Osteocyte (in vitro differentiated cells): ENCODE data around the gene KAZN. TPM values are rescaled to one million over a fixed set of nuclear protein-coding genes. Genes with fewer than 3 reads are reported as not detected.

Experiments used
- DNase-seq: peaks from one replicate; pipeline ENCODE4 v3.0.0; 2021; ENCODE audit warnings: mixed read lengths; ENCODE audit not compliant: unreplicated experiment; ENCODE audit errors: extremely low spot score
- H3K27ac Mint-ChIP-seq: one replicate; pipeline ENCODE4 v1.8.0; 2021; ENCODE audit warnings: mild to moderate bottlenecking, mixed read lengths; ENCODE audit not compliant: unreplicated experiment
- H3K27me3 Mint-ChIP-seq: one replicate; pipeline ENCODE4 v1.8.0; 2021; ENCODE audit warnings: mixed read lengths; ENCODE audit not compliant: unreplicated experiment
- H3K36me3 Mint-ChIP-seq: one replicate; pipeline ENCODE4 v1.8.0; 2021; ENCODE audit warnings: mixed read lengths; ENCODE audit not compliant: unreplicated experiment
- H3K4me1 Mint-ChIP-seq: one replicate; pipeline ENCODE4 v1.8.0; 2021; ENCODE audit warnings: mixed read lengths; ENCODE audit not compliant: unreplicated experiment
- H3K4me3 Mint-ChIP-seq: one replicate; pipeline ENCODE4 v1.8.0; 2021; ENCODE audit warnings: mild to moderate bottlenecking, moderate library complexity, mixed read lengths; ENCODE audit not compliant: unreplicated experiment
- H3K9me3 Mint-ChIP-seq: one replicate; pipeline ENCODE4 v1.8.0; 2021; ENCODE audit warnings: mixed read lengths; ENCODE audit not compliant: unreplicated experiment
- total RNA-seq: library from RNA; stranded (reverse); gene quantifications from 2 replicates; pipeline ENCODE4 v1.2.1, GENCODE V29; 2021
- TF ChIP-seq, protein P1 (sequence below): fragments of 200-600 bp; sonication (generic); IDR thresholded peaks from 2 replicates; pipeline ENCODE4 v1.5.0; 2021; ENCODE audit warnings: antibody characterized with exemption, mild to moderate bottlenecking, moderate library complexity

The KAZN gene
- total RNA-seq, 1 donor from 2014 or later, result 47.1 TPM

DNA sequence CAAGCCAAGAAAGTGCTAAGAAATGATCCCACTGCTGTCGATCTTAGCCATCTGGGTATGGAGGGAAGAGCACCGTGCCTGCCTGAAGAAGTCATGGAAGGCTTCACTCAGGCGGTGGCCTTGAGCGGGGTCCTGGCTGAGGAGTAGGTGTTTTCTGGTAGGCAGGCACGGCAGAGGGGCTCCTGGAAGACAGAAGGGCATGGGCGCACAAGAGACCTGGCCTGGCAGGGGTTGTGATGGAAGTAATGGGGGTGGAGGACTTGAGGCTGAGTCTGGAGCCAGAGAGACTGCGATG lies 185.1 kb downstream of the KAZN start:
- no peak overlapping the region for H3K4me3 Mint-ChIP-seq
- H3K27me3 Mint-ChIP-seq, result peaks cover 1% of the 10 kb centered on the region
- H3K36me3 Mint-ChIP-seq, result no peaks in the 10 kb centered on the region
- no peaks in the 10 kb centered on the region for H3K9me3 Mint-ChIP-seq
- H3K27ac Mint-ChIP-seq, result no peak overlapping the region
- no peak for DNase-seq
- TF ChIP-seq, protein P1, sequence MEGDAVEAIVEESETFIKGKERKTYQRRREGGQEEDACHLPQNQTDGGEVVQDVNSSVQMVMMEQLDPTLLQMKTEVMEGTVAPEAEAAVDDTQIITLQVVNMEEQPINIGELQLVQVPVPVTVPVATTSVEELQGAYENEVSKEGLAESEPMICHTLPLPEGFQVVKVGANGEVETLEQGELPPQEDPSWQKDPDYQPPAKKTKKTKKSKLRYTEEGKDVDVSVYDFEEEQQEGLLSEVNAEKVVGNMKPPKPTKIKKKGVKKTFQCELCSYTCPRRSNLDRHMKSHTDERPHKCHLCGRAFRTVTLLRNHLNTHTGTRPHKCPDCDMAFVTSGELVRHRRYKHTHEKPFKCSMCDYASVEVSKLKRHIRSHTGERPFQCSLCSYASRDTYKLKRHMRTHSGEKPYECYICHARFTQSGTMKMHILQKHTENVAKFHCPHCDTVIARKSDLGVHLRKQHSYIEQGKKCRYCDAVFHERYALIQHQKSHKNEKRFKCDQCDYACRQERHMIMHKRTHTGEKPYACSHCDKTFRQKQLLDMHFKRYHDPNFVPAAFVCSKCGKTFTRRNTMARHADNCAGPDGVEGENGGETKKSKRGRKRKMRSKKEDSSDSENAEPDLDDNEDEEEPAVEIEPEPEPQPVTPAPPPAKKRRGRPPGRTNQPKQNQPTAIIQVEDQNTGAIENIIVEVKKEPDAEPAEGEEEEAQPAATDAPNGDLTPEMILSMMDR, result no peak
- H3K4me1 Mint-ChIP-seq, result no peaks in the 10 kb centered on the region

DNA sequence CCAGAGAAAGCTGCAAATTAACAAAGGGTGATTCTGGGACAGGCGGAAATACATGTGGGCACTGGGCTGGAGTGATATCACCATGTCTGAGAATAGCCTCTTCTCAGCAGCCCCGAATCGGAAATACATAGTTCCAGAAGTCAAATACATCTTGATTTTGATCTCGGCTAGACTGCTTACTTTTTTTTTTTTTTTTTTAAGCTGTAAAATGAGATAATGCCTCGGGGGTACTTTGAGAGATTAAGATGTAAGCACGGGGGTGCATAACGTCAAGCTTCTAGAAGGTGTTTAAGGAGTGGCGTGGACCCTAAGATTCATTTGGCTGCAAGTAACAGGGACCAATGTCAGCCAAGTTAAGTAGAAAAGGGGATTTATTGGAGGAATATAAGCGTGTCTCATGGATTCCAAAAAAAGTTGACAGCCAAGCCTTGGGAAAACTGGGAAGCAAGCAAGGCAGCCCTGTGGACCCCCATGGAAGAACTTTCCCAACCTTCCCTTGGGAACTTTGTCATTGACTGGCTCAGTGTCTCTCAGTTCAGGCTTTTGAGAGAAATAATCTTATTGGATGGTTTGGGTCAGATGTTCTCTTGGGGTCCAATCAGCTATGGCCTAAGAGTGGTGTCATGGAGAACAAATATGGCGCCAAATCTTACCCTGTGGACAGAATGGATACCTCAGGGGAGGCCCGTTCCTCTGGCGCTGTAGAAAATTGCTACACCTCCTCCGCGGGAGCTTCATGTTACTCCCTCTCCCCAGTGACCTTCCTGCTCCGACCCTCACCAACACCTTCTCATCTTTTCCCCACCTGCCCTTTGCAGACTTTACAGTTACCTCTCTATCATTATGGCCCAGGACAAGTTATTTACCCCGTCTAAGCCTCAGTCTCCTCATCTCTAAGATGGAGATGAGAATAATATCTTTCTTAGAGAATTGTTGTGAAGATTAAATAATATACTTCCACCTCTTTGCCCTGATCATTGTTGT lies 186.6 kb downstream of the KAZN start:
- Mint-ChIP-seq H3K27ac (no peak overlapping the region), H3K9me3 (no peaks in the 10 kb centered on the region), H3K36me3 (no peaks in the 10 kb centered on the region), H3K4me1 (no peaks in the 10 kb centered on the region), H3K27me3 (peaks cover 1% of the 10 kb centered on the region), H3K4me3 (no peak overlapping the region)
- TF ChIP-seq, protein P1, result no peak
- DNase-seq, result no peak

DNA sequence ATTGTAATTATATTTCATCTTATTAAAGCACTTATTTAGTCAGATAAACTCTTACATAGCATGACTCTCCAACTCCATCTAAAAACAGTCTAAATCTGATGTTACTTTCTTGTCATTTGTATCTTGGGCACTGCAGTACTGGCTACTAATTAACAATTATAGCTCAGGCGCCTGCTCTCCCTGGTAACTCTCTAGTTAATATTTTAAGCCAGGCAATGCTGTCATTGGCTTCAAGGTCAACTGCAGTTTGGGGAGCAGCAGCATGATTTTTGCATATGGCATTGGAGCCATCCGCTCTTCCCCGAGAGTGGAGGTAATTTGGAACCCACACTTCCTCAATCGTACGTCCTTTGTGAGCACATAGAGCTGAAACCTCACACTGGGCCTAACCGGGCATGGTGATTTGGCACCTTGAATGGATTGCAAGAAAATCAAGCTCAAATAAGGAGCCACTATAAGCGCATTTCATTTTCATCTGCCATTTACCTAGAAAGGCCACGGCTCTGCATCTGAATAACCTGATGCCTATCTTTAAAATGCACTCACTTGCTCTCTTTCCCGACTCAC lies 187.7 kb downstream of the KAZN start:
- no peak for DNase-seq
- no peaks in the 10 kb centered on the region for H3K4me1 Mint-ChIP-seq
- no peaks in the 10 kb centered on the region for H3K36me3 Mint-ChIP-seq

DNA sequence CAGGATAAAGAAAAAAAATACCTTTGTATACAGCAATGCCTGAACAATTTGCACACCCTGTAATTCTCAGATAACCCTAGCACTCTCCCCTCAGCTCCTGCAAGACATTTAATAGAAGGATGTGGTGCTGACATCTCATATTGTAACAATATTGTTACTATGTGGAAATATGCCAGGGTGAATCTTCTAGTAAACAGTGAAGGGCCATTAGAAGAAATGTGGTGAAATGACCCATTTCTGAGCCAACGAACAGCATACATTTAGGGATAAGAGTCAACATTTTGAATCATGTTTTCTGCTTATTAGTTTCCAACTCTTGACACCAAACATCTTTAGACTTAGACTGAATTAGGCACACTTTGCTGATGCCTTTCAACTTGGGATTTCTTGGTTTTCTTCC lies 188.2 kb downstream of the KAZN start:
- DNase-seq, result no peak
- Mint-ChIP-seq H3K4me3 (no peak overlapping the region), H3K4me1 (no peaks in the 10 kb centered on the region), H3K9me3 (no peaks in the 10 kb centered on the region), H3K36me3 (no peaks in the 10 kb centered on the region), H3K27ac (no peak overlapping the region), H3K27me3 (peaks cover 2% of the 10 kb centered on the region)
- TF ChIP-seq, protein P1, result no peak

More for the DNA sequence above, 187.7 kb downstream of the KAZN start:
- Mint-ChIP-seq H3K27ac (no peak overlapping the region), H3K9me3 (no peaks in the 10 kb centered on the region), H3K4me3 (no peak overlapping the region), H3K27me3 (peaks cover under 1% of the 10 kb centered on the region)
- TF ChIP-seq, protein P1, result no peak

DNA sequence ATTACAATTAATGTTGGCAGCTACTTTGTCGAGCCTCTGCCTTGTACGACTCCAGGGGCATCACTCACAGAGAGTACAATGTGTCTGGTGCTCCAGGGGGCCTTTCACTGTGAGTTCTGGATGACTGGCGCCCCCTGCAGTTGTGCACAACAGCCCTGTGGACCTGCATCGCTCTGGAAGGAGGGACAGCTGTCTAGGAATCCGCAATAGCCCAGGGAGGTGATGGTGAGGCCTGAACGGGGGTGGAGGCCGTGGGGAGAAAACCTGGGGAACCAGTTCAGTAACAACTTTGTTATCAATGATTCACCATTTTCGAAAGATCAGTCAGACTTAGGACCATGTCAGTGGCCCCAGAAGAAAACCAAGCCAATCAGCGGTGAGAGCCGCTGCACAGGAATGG lies 189.1 kb downstream of the KAZN start:
- Mint-ChIP-seq H3K27ac (no peak overlapping the region), H3K36me3 (no peaks in the 10 kb centered on the region), H3K27me3 (peaks cover 2% of the 10 kb centered on the region), H3K4me3 (no peak overlapping the region), H3K4me1 (no peaks in the 10 kb centered on the region), H3K9me3 (no peaks in the 10 kb centered on the region)
- DNase-seq, result no peak
- TF ChIP-seq, protein P1, result no peak
